Stimulated activated CD4-positive, alpha-beta T cell treated with anti-CD3 and anti-CD28 coated beads, Interleukin-12 subunit alpha, Interleukin-12 subunit beta, amount 100 ng/mL, for 4 hours (primary cell): Measurements from ENCODE around the gene PCDHA11.
"Not testable (repeated sequence)": the region's sequence is repeated elsewhere in the genome, so short reads cannot be mapped to it uniquely, and the experiment has no call there.

ENCODE experiments used
- DNase-seq: peaks from one replicate; pipeline ENCODE4 v3.0.0-alpha.2; 2020

The PCDHA11 gene

GRCh38 chr5:140849831-140850634, 18.7 kb upstream of the PCDHA11 start:
- not testable (repeated sequence) for DNase-seq

- no peak for DNase-seq
These were observed 12.7 kb upstream of the PCDHA11 start, which contains the start of gene PCDHA10 for GRCh38 chr5:140855772-140856674. Gene PCDHA10 (plus strand): TSS chr5:140855897. CDS start chr5:140856049, 152 bp downstream.

- no peak for DNase-seq
These were observed 11.4 kb upstream of the PCDHA11 start for GRCh38 chr5:140857177-140857986.

- DNase-seq, result no peak
These were observed 10.8 kb upstream of the PCDHA11 start for GRCh38 chr5:140857987-140858240.

GRCh38 chr5:140862441-140863295, 6.1 kb upstream of the PCDHA11 start:
- DNase-seq, result no peak

- no peak for DNase-seq
These were observed 764 bp downstream of the PCDHA11 start for GRCh38 chr5:140869555-140869886.

- no peak for DNase-seq
These were observed 1.8 kb downstream of the PCDHA11 start for GRCh38 chr5:140870221-140871201.

GRCh38 chr5:140875085-140876065, 6.6 kb downstream of the PCDHA11 start, which contains the start of gene PCDHA12:
Gene PCDHA12 (plus strand): TSS chr5:140875308. CDS start chr5:140875473, 165 bp downstream.
- no peak for DNase-seq

- not testable (repeated sequence) for DNase-seq
These were observed 7.9 kb downstream of the PCDHA11 start for GRCh38 chr5:140876541-140877261.

- DNase-seq, result no peak
These were observed 8.5 kb downstream of the PCDHA11 start for GRCh38 chr5:140877262-140877581.

GRCh38 chr5:140881889-140882590, 13.3 kb downstream of the PCDHA11 start, which contains the start of gene PCDHA13:
Gene PCDHA13 (plus strand): TSS chr5:140882124. CDS start chr5:140882269, 145 bp downstream.
- no peak for DNase-seq

GRCh38 chr5:140882591-140882899, 13.8 kb downstream of the PCDHA11 start:
- no peak for DNase-seq

GRCh38 chr5:140883373-140883772, 14.6 kb downstream of the PCDHA11 start:
- no peak for DNase-seq

- no peak for DNase-seq
These were observed 15.4 kb downstream of the PCDHA11 start for GRCh38 chr5:140883927-140884697.

GRCh38 chr5:140916325-140916724, 47.6 kb downstream of the PCDHA11 start:
- DNase-seq, result no peak
